COLO829 (cell line): ENCODE measurements around the gene RGS1.
A peak's percentile ranks its signal among the peaks of the same experiment; 100 is the strongest.

ENCODE experiments used
- DNase-seq: peaks from one replicate; pipeline ENCODE4 v3.0.0; 2012; ENCODE audit warnings: low spot score

Gene RGS1

DNA sequence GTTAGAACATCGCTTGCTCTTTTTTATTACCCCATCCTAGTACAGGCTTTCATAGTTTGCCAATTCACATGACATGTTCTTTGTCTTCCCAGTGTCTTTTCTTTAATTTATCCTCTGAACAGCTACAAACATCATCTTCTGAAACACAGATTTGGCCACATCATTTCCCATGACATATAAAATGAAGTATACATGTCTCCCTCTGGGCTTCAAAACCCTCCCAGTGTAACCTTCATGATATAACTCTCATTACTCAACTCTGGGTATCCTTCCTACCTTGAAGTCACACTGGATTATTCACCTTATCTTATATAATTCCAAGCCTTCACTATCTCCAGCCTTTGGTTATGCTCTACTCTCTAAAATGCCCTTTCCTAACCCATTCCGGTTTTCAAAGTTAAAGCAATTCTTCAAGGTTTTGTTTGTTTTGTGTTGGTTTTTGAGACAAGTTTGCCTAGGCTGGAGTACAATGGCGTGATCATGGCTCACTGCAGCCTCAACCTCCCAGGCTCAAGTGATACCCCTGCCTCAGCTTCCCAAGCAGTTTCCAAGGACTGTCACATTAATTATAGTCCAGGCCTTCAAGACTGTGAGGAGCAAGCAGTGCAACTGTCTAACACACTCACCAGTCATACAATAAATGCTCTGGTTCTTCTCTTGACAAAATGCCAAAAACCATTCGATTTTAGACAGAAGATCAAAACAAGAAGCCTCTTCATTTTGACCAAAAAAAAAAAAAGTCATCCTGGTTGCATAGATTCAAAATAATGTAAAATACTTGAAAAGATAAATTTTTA lies 5.8 kb downstream of the RGS1 start:
- DNase-seq = no peak

DNA sequence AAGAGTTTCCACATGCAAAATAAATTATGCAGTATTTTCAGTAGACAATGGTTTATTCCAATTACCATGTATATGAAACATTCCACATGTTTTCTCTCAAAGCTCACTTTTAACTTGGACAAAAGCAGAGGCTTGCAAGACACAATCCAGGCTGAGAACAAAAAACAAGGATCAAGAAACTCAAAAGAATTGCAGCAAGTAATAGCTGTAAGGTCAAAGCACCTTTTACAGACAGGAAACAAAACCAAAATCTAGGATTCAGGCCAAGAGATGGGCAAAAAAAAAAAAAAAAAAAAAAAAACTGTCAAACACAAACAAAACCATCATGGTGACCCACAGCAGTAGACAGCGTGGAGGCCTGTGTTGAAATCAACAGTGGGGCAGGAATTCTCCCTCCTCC lies 9.3 kb downstream of the RGS1 start:
- no peak for DNase-seq

DNA sequence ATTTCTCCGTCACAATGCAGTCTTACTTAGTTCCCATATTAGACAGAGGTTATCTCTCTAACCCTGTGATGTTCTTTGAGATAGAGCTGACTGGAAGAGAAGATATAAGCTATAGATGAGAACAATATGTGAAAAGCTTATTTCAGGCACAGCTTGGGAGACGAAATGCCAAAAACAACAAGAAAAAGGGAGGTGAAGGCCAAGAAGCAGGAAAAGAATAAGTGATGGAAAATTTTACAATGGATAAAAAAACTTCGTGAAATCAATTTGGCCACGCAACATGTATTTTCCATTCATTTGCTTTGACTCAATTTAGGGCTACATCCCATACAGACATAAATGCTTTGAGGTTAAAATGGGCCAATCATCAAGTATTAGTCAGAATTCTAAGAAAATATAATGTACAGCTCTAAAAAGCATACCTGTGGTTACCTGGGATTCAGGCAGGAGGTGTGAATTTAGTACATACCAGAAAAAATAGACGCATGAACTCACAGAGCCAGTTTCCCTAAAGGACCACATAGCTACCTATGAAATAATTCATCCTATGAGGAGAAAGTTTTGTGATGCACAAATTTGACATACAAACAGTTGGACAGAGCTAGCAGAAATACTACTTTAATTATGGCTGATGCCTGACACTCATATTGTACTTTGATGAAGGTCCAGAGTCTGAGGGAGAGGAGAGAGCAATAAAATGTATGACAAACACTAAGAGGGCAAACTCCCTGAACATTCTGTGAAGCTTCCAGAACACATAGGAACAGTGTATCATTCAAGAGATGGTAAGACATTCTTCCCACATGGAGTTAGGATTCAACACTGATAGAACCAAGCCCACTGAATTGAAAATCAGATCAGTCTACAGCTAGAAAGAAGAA lies 12.1 kb downstream of the RGS1 start:
- no peak for DNase-seq

DNA sequence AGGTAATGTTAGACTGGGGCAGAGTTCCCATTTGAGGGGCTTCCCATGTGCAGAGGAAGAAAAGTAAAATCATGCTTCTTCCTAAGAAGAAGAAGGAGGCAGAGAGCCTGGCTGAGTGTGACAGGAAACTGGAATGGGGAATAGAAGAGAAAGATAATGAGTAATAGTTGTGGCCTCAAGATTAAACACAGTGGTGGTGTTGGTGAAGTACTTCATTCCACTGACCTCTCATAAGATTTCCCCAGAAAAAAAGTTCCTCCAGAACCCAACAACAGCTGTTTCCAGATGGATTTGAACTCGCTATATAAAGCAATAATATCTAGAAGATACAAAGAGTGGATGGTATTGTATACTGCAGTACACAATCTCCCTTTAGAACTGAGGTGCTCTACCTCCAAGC lies 13.0 kb downstream of the RGS1 start:
- DNase-seq = no peak

DNA sequence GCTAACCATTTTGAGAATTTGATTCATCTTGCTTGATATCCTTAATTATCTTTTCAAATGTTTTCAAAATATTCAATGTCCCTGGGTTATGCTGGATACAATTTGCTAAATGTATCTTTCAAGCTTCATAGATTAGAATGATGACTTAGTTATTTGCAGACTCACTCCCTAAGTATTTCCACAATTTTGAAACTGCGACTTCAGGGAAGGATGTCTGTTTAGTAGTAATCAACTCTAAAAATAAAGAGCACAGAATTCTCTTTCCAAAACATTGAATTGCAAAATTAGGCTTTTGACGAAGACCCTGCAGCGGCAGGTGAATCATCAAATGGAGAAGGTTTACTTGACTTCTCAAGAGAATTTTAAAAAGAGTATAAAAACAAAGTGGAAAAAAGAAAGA lies 14.2 kb downstream of the RGS1 start:
- no peak for DNase-seq

DNA sequence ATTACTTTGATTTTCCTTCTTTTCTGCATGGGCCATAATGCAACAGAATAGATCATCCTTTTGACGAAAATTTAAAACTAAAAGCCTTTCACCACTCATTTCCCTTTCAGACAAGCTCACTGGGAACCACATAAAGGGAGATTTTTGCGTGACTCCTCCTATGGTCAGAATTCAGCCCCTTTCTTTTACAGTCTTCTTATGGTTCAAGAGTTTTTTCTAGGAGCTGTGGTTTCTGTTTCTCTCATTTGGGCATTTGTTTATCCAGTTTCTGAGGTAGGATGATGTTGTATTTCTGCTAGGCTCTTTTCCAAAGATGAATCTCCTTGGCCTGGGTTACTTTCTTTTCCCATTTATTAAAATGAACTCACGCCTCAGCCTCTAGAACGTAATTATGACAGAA lies 16.9 kb downstream of the RGS1 start:
- no peak for DNase-seq

DNA sequence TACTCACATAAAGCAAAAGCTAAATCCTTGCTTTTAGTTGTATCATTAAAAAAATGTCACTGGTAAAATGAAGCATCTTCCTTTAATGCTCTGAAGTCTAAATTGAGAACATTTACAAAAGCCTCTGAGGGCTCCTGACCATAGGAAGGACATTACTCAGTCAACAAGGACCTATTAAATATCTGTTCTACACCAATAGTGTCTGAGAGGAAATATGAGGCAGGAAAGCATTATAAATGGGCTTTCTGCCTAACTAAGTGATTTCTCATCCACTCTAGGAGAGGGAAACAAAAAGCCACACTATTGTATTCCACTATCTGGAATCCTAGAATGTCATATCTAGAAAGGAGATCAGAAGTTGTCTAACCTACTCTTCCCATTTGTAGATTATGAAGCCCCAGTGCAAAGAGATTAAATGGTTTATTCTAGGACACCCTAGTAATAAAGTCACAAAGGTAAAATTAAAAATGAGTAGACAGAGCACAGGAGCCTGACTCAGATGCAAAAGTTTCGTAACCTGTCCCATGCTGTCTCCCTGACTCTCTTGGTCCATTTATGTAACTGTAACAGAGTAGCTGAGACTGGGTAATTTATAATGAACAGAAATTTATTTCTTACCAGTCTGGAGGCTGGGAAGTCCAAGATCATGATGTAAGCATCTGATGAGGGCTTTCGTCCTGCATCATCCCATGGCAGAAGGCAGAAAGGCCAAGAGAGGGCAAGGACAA lies 17.6 kb downstream of the RGS1 start:
- no peak for DNase-seq

DNA sequence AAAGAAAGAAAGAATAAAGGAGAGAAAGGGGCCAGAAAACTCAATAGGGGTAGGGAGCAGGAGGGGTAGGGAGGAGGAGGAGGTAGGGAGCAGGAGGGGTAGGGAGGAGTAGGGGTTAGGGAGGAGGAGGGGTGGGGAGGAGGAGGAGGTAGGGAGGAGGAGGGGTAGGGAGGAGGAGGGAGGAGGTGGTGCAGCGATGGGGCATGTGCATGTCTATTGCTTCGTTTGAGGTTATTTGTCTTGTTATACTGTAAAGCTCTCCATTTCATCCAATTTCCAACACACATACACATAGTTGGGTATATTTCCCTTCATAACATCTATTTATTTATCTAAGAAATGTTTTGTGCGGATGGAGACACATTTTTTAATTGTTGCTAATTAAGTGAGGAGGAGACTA lies 19.7 kb downstream of the RGS1 start:
- DNase-seq = no peak

DNA sequence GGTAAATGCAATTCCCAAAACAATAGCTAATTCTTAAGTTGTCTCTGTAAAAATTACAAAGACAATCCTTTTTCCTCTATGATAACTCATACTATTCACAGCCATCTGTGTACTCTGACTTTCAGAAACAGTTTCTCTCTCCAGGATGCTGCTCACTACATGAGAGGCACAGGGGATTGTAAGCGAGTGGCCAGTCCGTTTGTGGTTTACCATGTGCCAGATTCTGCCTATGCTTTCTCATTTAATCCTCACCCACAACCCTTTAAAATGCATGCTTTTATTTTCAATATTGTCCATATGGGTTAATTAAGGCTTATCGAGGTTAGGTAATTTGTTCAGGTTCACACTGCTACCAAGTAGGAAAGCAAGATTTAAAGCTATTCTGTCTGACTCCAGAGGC lies 23.0 kb downstream of the RGS1 start:
- DNase-seq = no peak

DNA sequence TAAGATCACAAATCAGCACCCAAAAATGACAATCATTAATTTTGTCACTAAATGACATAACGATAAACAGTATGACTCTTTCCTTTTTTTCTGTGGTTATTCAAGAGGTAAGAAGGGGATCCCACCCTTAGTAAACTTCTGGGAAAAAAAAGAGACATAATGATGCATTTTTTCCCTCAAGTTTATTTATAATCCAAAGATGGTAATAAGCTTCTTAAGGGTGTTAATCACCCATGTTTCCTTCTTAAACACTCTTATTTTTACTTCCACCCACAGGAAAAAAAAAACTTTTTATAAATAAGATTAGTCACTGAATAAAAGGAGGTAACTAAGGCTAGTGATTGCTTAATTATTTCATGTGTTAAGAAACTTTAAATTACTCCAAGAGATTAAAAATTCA lies 24.7 kb downstream of the RGS1 start:
- no peak for DNase-seq

DNA sequence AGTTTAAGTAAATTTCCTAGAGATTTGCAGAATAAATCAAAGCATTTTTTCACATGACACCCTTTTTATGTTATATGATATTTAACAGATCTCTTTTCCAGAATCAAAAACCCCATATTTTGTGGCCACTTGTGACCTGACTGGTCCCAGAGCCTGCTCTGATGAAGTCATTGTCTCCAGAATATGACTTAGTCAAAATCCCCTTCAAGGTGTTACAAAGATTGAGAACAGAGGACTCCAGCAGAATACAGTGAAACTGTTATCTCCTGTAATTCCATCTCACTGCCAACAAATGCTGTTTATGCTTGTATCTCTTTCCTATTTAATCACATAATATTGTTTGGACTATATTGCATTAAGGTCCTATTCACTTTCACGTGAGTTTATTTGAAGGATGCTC lies 25.6 kb downstream of the RGS1 start:
- no peak for DNase-seq

DNA sequence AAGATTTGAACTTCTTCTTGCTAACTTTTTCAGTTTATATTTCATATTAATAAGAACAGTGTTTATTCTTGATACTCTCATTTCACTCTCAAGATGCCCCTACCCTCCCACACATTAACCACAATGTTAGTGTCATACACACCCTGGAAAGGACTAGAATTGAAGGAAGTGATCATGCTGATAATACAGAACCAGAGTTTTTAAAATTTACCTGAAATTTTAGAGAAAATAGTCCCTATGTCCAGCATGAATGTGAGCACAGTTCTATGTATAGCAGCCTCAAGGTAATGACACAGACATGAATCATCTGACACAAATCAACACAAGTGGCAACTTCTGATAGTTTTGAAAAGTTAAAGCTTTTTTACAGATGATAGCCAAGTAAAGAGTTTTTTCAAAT lies 26.0 kb downstream of the RGS1 start:
- DNase-seq = peak; percentile 51

DNA sequence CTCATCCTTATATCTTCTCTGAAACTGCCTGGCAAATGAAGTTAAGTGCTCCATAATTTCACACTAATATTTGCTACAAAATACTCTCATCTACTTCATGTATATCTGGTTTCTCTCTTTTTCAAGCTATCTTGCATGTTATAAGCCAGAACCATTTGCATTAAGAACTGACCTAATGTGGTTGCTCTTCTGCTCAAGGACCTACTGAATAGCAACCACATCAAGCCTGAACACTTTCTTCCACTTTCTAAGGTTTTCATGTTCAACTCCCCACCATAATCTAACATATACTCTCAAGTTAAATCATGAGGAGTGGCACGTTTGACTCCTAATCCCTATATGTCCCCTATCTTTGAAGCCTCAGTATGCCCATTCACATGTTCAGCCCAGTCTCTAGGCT lies 27.2 kb downstream of the RGS1 start:
- no peak for DNase-seq

DNA sequence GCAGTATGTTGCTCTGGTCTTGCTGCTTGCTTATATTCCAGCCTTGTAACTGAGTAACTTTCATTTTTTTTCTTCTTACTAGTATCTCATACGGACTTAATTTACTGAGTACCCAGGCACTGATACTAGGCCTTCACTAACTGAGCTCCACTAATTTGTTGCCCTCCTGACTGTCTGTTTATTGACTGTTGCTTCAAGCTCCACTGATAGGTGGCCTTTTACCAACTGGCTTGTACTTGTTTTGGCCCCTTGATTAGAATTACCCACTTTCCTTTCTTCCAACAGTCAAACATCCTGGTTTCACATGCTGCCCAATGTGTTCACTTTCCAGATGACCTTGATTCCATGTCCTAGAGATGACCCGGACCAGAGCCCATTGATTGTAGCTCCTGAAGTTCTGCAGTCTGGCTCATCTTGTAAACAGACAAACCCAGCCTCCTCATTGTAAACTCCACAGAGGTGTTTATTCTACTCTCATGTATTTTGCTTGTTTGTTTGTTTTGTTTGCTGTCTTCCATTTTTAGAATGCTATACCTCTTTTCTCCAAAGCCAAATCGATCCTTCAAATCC lies 27.7 kb downstream of the RGS1 start:
- no peak for DNase-seq

DNA sequence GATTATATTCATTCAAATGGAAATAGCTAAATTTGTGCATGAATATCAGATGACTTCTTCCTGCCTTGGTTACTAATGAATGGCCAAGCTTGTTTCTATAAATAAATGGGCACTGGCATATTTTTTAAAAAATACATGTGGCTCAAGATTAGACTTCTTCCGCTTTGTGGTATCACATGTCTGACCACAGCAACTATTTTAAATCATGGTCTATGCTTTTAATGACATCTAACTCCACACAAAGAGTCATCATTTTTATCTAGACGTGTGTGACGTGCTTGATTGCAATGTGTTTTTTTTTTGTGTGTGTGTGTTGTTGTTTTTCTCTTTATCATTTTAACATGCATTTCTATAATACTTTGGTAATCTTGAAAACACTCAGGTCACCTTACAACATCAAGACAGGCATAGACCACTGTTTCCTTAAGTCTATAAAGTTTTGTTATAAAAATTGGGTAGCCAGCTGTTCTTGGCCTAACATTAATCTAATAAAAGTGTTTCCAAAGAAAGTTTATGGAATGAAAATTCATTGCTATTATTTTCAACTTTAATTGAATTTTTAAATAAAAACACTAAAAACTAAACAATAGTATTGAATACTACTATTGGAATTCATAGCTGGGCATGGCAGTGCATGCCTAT lies 29.5 kb downstream of the RGS1 start:
- DNase-seq = peak; percentile 79

DNA sequence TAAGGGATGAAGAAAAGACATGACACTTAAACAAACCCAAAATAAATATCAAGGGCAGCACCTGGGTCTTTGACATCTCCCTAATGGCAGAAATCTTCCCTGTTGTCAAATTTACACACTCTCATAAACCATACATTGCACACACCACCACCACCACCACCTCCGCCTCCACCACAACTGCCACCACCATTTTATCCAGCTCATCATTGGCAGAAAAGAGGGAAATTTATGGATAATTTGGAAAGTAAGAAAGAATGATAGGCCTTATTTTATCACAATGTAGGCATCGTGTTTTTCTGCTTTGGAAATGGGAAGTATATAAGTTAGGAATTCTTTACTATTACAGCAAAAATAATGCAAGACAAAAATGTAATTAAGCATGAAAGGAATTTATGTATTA lies 33.1 kb downstream of the RGS1 start:
- DNase-seq = no peak

DNA sequence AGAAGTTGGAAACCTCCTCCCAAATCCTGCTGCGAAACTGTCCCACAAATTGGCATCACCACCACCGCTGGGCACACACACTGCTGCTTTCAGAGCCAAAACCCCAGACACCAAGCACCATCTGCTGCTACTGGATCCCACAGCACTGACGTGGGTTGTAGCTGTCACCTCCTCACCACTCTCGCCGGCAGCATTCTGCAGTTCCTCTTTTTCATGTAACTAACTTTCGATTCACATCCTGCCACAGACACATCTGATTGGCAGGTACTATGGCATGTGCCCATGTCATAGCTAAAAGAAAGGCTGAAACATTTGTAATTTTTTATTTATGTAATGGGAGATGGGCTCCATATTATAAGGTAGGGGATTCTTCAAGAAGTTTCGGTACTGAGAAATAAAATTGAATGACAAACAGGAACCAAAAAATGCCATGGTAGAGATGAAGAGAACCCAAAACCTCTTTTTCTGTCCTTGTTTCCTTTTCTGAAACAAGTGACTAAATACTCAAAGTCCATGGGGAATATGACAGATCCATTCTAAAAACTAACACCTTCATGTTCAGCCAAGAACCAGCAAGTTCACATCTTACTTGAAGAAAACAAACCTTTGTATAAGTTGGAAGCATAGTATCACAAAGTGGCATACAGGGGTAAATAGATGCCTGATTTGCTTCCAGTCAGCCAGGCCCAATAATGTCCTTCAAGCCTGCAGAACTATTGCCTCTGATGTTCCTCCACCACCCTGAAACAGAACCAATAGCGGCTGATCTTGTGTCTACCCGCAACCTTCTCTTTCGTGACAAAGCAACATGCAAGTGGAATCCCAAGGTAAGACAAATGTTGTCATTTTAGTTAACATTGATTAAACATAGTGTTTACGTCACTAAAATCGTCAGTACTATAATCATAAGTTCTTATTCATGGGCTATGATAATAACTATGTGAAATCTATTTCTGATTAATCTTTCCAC lies 33.8 kb downstream of the RGS1 start:
- DNase-seq = no peak

DNA sequence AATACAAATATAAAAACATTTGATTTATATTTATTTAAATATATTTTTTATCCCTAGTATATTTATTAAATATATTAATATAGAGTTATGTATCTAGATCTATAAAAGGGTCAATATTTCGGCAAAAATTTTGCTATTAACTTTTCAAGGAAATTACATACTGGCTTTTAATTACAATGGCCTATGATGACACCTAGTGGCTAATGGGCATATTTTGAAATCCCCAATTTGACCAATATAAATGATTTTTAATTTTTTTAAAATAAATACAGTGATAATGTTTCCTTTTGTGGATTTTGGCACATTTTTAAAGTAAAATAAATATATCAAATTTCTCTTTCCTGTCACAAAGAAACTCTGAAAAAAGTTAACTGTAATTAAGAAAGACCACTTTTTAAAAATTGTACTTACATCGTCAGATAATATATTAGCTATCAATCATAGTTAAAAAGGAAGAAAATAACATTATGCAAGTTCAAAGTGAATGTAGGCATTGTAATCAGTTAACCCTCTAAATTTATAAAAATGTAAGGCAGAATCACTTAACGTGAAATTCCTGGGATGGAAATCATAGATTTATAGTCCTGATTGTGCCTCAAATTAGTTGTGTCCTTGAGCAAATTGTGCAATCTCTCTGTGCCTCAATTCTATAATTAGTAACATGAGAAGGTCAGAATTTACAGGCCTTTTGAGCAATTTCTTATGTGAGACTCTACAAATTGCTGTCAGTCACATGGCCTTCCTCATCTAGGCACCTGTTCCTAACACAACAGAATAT lies 34.7 kb downstream of the RGS1 start:
- DNase-seq = peak; percentile 46

DNA sequence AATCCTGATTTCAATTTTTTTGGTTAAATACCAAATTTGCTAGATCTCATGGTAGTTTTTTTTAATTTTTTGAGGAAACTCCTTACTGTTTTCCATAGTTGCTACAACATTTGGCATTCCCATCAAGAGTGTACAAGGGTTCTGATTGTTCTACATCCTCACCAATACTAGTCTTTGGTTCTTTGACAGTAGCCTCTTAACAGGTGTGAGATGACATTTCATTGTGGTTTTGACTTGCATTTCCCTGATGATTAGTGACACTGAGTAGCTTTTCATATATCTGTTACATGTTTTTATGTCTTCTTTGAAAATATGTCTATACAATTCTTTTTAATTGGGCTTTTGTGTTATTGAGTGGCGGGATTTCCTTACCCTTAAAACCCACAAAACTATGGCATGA lies 39.5 kb downstream of the RGS1 start:
- DNase-seq = no peak

DNA sequence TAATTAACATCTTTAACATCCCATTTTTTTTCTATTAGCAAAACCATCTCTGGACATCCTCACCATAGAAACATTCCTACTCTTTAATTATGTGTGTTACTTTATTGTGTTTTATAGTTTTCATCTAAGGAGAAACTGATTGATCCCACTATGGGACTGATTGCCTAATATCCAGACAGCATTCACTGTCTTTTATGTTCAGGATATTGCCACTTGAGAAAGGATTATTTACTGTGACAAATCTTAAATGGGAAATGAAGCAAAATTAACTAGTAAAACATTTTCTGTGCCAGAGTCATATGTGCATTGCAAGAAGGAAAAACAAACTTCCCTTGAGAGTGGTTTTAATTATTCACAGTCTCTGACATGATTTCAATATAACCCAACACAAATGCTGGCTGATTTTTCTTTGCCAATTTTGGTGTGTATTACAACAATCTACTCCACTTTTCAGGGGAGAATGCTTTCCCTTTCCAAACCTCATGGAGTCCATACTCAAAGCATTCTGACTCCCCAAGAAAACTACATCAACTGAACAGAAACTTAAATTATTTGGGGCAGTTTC lies 44.6 kb downstream of the RGS1 start:
- no peak for DNase-seq
